IPS DF 19.7 (cell line): Measurements from ENCODE around the gene DNAJB11.
"Not testable (repeated sequence)": the region's sequence is repeated elsewhere in the genome, so short reads cannot be mapped to it uniquely, and the experiment has no call there.

Experiments
- DNase-seq: peaks from one replicate; pipeline ENCODE4 v3.0.0-alpha.2; 2013; ENCODE audit warnings: low read depth, low spot score

Gene DNAJB11

GRCh38 chr3:186570096-186570940, at the start of gene DNAJB11:
TSS of gene DNAJB11 (plus strand) at chr3:186570720. CDS start at chr3:186570898, 178 bp downstream.
- DNase-seq, result peak; percentile 99

- DNase-seq, result no peak
Observed at GRCh38 chr3:186520957-186521842, 49.3 kb upstream of the DNAJB11 start.

GRCh38 chr3:186523022-186523421, 47.5 kb upstream of the DNAJB11 start:
- no peak for DNase-seq

GRCh38 chr3:186523434-186523833, 47.1 kb upstream of the DNAJB11 start:
- no peak for DNase-seq

- DNase-seq, result no peak
Observed at GRCh38 chr3:186524616-186525015, 45.9 kb upstream of the DNAJB11 start.

GRCh38 chr3:186525369-186526255, 44.9 kb upstream of the DNAJB11 start:
- no peak for DNase-seq

- DNase-seq, result no peak
Observed at GRCh38 chr3:186526256-186526606, 44.3 kb upstream of the DNAJB11 start.

- DNase-seq, result no peak
Observed at GRCh38 chr3:186529201-186529999, 41.1 kb upstream of the DNAJB11 start.

GRCh38 chr3:186530415-186530814, 40.1 kb upstream of the DNAJB11 start:
- DNase-seq, result no peak

GRCh38 chr3:186531694-186532093, 38.8 kb upstream of the DNAJB11 start:
- not testable (repeated sequence) for DNase-seq

GRCh38 chr3:186532598-186533072, 37.9 kb upstream of the DNAJB11 start:
- no peak for DNase-seq

- no peak for DNase-seq
Observed at GRCh38 chr3:186534113-186534669, 36.3 kb upstream of the DNAJB11 start.

GRCh38 chr3:186536883-186537844, 33.4 kb upstream of the DNAJB11 start:
- DNase-seq, result no peak

- DNase-seq, result no peak
Observed at GRCh38 chr3:186538779-186539178, 31.7 kb upstream of the DNAJB11 start.

GRCh38 chr3:186540221-186540834, 30.2 kb upstream of the DNAJB11 start:
- DNase-seq, result peak; percentile 33

GRCh38 chr3:186540835-186541226, 29.7 kb upstream of the DNAJB11 start:
- DNase-seq, result no peak

GRCh38 chr3:186544281-186544680, 26.2 kb upstream of the DNAJB11 start, which contains the start of gene CRYGS:
TSS of gene CRYGS (minus strand) at chr3:186544380. CDS start at chr3:186544326, 54 bp downstream.
- no peak for DNase-seq

GRCh38 chr3:186549497-186549896, 21.0 kb upstream of the DNAJB11 start:
- DNase-seq, result no peak

- no peak for DNase-seq
Observed at GRCh38 chr3:186551387-186551786, 19.1 kb upstream of the DNAJB11 start.
